Frontal cortex (tissue), 4 donors: ENCODE data around the gene IFI44L. TPM values are rescaled to one million over a fixed set of nuclear protein-coding genes. Genes with fewer than 3 reads are reported as not detected.

ENCODE experiments used
- DNase-seq, 2 donors: peaks; one replicate each; pipeline ENCODE4 v3.0.0; 2012; ENCODE audit warnings: low spot score in 2 of 2
- FAIRE-seq: peaks from 2 replicates; lab custom pipeline; 2012; peaks lifted over from hg19 to GRCh38; lab: Jason Lieb, UNC
- total RNA-seq: library from RNA; depleted of rRNA; stranded (reverse); fragments of >200 nt; gene quantifications from one replicate; pipeline ENCODE4 v1.2.3, GENCODE V29; 2014
- donor health status: control.
- donor health status: control.
- donor health status: control.

IFI44L gene
- total RNA-seq, 1 donor from 2014 or later = 7.3 TPM

GRCh38 chr1:78633209-78633608 is 13.0 kb downstream of the IFI44L start:
- FAIRE-seq (no peak), DNase-seq (no peak)

GRCh38 chr1:78640462-78640861 is 20.2 kb downstream of the IFI44L start:
- no peak for FAIRE-seq
- no peak for DNase-seq

GRCh38 chr1:78641558-78641957 is 21.3 kb downstream of the IFI44L start:
- DNase-seq (no peak), FAIRE-seq (no peak)

GRCh38 chr1:78645723-78646122 is 25.5 kb downstream of the IFI44L start:
- DNase-seq (no peak), FAIRE-seq (no peak)

- DNase-seq = no peak
- no peak for FAIRE-seq
Measured at GRCh38 chr1:78647238-78647637, 27.0 kb downstream of the IFI44L start.

- peak; percentile 1 to 31 for DNase-seq
- no peak for FAIRE-seq
Measured at GRCh38 chr1:78649628-78650027, 29.4 kb downstream of the IFI44L start, which contains the start of gene IFI44. Gene IFI44, plus strand, starts transcription at chr1:78649831. Its CDS starts 365 bp downstream, at chr1:78650196.

GRCh38 chr1:78650114-78650660 is 29.9 kb downstream of the IFI44L start:
- FAIRE-seq (no peak), DNase-seq (no peak)

- no peak for FAIRE-seq
- DNase-seq = no peak
Measured at GRCh38 chr1:78651241-78651640, 31.0 kb downstream of the IFI44L start.

GRCh38 chr1:78652019-78652560 is 31.8 kb downstream of the IFI44L start:
- no peak for FAIRE-seq
- no peak for DNase-seq

- FAIRE-seq = no peak
- DNase-seq = no peak
Measured at GRCh38 chr1:78658901-78659300, 38.7 kb downstream of the IFI44L start.

- no peak for FAIRE-seq
Measured at GRCh38 chr1:78663923-78664322, 43.7 kb downstream of the IFI44L start.

GRCh38 chr1:78664763-78665162 is 44.5 kb downstream of the IFI44L start:
- FAIRE-seq (no peak), DNase-seq (no peak)

More at GRCh38 chr1:78663923-78664322, 43.7 kb downstream of the IFI44L start:
- DNase-seq = no peak

- FAIRE-seq = no peak
- DNase-seq = no peak
Measured at GRCh38 chr1:78665809-78666208, 45.6 kb downstream of the IFI44L start.

- no peak for DNase-seq
- no peak for FAIRE-seq
Measured at GRCh38 chr1:78667939-78668338, 47.7 kb downstream of the IFI44L start.

GRCh38 chr1:78668427-78668826 is 48.2 kb downstream of the IFI44L start:
- no peak for FAIRE-seq
- no peak for DNase-seq

GRCh38 chr1:78672428-78672827 is 52.2 kb downstream of the IFI44L start:
- no peak for DNase-seq
- FAIRE-seq = no peak

GRCh38 chr1:78673120-78673519 is 52.9 kb downstream of the IFI44L start:
- FAIRE-seq = no peak
- DNase-seq = no peak

- peak; percentile 97 for FAIRE-seq
- peak; percentile 6 to 28 for DNase-seq
Measured at GRCh38 chr1:78676347-78676982, 56.2 kb downstream of the IFI44L start.

GRCh38 chr1:78676993-78677392 is 56.7 kb downstream of the IFI44L start:
- DNase-seq (no peak), FAIRE-seq (no peak)

- FAIRE-seq = no peak
- no peak for DNase-seq
Measured at GRCh38 chr1:78677788-78678187, 57.5 kb downstream of the IFI44L start.

GRCh38 chr1:78678324-78678723 is 58.1 kb downstream of the IFI44L start:
- DNase-seq = no peak
- no peak for FAIRE-seq

- DNase-seq (no peak), FAIRE-seq (no peak)
Measured at GRCh38 chr1:78681265-78681664, 61.0 kb downstream of the IFI44L start.
